ENCODE data around the gene DMXL1.

- TF ChIP-seq CTCF (IDR thresholded peaks at IDR 0.05) (no peak), POLR2A (IDR thresholded peaks at IDR 0.05) (no peak)
These were observed 15.6 kb upstream of the DMXL1 start for GRCh38 chr5:119055294-119055693.

Measured in Peyer's patch (tissue), 4 donors.